Raji (cell line): ENCODE results near the gene ANGPTL8.

Source experiments
- POLR2A ChIP-seq: IDR thresholded peaks from 2 replicates; pipeline ENCODE4 v1.6.1; 2011; ENCODE audit warnings: low read depth, low read length, control low read depth; ENCODE audit not compliant: insufficient read depth

ANGPTL8 gene

GRCh38 chr19:11240008-11240444 is 607 bp downstream of the ANGPTL8 start:
- no peak for TF ChIP-seq POLR2A

- TF ChIP-seq POLR2A: no peak
Measured at GRCh38 chr19:11242025-11242424, 2.6 kb downstream of the ANGPTL8 start.

DNA sequence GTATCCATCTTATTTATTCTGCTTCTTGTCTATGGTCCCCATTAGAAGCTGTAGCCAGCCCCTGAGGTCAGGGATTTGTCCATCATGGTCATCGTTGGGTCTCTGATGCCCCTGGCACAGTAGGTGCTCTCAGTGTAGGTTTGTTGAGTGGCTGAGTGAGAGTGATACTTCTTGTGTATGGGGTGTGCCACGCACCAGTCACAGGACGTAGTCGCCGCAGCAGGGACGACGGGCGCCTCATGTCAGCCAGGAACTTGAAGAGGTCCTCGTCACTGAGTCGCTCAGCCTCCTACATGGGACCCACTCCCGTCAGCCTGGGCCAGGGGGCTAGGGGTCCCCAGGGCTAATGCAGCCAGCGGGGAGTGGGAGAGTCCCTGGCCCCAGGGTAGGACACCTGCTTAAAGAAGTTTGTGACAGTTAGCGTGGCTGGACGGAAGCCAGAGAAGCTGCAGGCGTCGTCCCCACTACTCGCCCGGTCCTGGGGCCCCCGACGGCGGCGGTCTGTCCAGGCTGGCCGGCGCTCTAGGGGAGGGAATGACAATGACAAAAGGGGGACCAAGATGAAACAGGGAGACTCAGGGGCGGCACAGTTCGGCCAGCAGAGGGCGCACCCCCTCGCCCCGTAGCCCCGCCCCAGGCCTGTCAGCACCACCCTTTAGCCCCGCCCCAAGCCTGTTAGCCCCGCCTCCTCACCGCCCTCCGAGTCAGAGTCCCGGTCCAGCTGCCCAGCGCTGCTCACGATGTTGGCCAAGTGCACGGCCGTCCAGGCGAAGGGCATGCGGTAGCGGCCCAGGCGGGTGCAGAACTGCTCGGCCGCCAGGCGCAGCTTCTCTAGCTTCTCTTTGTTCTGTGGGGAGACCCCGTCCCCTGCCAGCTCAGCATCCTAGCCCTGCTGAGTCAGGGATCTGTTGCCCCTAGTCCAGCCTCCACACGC is 3.7 kb downstream of the ANGPTL8 start:
- TF ChIP-seq POLR2A: no peak

DNA sequence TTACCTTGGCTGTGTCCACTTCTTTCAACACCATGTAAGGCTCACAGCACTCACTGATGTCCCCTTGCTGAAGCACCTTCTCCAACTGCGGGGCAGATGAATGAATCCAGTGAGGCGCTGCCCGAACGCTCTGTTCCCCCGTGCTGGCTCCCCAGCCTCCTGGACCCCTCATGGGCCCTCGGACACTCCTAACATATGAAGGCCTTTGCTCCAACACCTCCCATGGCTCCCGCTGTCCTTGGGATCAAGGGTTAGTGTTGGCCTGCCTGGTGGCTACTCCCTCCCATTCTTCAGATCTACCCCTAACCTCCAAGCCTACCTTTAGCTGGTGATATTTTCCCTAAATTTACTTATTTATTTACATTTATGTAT is 4.4 kb downstream of the ANGPTL8 start:
- TF ChIP-seq POLR2A: no peak

GRCh38 chr19:11244846-11245589 is 5.6 kb downstream of the ANGPTL8 start:
- no peak for TF ChIP-seq POLR2A

- no peak for TF ChIP-seq POLR2A
Measured at GRCh38 chr19:11246941-11247340, 7.5 kb downstream of the ANGPTL8 start.

DNA sequence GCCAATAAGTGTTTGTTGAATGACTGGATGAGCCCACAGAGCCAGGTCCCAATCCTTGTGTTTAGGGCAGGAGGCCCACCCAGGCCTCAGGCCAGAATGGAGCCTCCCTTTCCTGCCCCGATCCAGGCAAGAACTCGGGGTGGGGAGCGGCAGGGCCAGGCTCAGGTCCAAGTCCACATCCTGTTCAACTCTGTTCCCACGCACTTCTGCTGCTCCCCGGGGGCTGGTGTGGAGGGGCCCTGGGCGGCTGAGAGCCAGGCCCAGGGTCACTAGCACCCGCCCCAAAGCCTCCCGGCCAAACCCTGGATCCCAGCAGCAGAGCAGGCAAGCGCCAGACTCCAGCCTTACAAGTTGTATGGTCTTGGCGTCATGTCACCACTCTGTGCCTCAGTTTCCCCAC is 8.0 kb downstream of the ANGPTL8 start:
- no peak for TF ChIP-seq POLR2A

DNA sequence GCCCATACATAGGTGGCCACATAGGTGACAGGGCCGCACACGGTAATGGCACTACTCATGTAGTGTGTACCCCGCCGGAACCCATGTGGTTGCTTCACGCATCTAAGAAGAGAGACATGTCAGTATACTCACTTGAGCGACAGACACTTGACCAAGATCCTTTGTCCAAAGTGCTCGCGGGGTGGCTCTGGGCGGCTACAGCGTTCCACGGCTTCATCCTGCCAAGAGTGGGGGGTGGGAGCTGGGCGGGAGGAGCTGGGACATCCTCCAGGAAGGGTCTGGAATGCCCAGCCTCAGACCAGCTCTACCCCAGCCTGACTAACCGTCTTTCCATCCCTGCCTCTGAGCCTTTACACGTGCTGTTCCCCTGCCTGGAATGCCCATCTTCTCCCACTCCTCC is 8.5 kb downstream of the ANGPTL8 start:
- no peak for TF ChIP-seq POLR2A

DNA sequence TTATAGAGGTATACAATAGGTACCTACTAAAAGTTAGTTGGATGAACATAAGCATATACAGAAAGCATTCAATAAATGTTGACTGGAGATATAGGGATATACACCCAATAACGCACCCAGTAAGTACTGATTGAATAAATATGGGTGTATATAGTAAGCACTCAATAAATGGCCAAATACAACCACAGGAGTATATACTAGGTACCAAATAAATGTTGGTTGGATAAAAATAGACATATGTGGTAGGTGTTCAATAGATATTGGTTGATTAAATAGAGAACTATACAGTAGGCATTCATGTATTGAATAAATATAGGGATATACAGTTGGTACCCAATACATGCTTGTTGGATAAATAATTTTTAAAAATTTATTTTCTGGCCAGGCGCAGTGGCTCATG is 9.4 kb downstream of the ANGPTL8 start:
- TF ChIP-seq POLR2A: no peak

DNA sequence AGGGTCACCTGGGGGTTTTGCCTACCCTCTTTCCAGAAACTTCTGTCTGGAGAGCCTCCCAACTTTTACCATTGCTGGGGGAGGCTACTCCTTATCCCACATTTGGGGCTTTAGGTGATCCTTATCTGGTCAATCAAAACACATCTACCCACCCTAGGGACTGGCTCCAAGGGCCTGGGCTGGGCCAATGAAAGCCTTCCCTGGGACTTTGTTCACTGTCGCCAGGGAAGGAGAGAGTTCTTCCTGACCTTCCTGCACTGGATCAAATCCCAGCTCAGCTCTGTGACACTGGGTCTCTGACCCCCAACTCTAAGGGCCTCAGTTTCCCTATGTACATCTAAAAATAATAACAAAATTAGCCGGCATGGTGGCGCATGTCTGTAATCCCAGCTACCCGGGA is 11.8 kb downstream of the ANGPTL8 start:
- TF ChIP-seq POLR2A: no peak

- no peak for TF ChIP-seq POLR2A
Measured at GRCh38 chr19:11251650-11252314, 12.4 kb downstream of the ANGPTL8 start.

DNA sequence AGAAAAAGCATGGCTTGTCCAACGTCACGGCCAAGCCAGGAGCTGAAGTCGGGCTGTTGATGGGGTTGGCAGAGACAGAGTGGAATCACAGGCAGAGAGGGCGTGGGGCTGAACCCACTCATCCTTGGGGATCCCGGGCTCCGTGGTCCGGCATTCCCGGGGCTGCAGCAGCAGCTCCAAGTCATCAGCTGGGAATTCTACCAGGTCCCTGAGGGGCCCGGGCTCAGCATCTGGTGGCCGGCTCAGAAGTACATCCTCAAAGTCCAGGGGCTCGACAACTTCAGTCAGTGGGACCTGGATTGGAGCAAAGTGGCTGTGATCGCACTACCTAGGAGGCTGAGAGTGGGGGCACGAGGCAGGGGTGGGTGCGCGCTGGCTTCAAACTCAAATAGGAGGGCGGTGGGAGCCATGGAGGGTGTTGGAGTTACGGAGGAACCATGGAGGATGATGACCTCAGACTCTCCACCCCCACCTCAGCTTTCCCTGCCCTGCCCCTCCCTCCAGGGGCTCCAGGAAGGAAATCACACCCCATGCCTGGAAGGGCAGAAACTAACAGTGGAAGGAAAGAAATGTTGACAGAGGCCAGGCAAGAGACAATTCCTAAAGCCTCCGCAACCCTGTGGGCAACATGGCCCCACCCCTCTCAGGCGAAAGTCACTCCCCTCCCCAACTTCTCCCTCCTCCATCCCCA is 13.4 kb downstream of the ANGPTL8 start:
- no peak for TF ChIP-seq POLR2A

DNA sequence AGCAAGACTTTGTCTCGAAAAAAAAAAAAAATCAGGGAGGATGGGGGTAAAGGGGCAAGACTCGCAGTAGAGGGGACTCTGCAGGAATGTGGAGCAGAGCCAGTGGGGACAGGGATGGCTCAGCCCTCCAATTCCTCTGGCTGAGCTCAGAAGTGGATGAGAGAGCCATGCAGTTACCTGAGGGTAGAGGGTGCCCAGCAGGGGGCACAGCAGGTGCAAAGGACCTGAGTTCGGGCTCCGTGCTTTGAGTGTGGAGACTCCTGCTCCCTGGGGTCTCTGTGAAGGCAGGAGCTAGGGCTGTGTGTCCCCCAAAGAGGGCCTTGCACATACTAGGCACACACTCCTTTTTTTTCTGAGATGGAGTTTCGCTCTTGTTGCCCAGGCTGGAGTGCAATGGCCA is 15.2 kb downstream of the ANGPTL8 start:
- TF ChIP-seq POLR2A: no peak

GRCh38 chr19:11256189-11256588 is 16.8 kb downstream of the ANGPTL8 start:
- TF ChIP-seq POLR2A: no peak

DNA sequence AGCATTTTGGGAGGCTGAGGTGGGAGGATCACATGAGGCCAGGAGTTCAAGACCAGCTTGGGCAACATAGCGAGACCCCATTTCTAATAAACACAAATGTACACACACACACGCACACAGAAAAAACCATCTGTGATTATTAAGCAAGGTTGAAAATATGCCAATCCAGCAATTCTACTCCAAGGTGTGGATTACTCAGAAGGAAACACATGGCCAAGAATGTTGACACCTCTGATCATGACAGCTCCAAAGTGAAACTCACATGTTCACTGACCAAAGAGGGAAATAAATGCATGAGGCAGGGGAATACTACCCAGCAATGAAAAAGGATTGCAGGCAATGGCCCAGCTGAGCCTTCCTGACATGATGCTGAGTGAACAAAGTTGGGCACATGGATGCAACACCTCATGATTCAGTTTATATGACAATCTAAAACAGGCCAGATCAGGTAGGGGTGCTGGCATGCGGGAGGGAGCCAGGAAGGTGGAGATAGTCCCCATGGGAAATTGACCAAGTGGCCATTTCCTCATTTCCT is 18.5 kb downstream of the ANGPTL8 start:
- no peak for TF ChIP-seq POLR2A
